Measurements from ENCODE around the gene CASK.
A peak's percentile ranks its signal among the peaks of the same experiment; 100 is the strongest.

CASK gene

DNA sequence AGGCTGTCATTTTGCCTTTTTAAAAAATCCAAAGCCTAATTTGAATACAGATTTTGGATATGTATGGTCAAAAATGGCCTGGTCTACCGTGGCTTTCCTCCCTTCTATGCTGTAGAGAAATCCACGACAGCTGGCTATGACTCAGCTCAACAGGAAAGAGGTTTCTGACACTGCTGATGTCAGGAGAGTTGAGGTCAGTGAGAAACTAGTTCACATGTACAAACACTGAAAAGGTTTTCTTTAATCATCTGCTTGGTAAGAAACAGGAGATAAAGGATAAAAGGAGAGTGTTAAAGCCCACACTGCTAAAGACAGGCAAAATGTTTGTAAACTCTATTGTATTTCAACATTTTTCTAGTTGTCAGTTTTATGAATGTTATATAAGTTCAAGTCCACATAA is 362.3 kb downstream of the CASK start:
- no peak for DNase-seq (ENCODE audit: low spot score)

GRCh38 chrX:41559235-41560052 is 363.9 kb downstream of the CASK start:
- no peak for DNase-seq (ENCODE audit: low spot score)

DNA sequence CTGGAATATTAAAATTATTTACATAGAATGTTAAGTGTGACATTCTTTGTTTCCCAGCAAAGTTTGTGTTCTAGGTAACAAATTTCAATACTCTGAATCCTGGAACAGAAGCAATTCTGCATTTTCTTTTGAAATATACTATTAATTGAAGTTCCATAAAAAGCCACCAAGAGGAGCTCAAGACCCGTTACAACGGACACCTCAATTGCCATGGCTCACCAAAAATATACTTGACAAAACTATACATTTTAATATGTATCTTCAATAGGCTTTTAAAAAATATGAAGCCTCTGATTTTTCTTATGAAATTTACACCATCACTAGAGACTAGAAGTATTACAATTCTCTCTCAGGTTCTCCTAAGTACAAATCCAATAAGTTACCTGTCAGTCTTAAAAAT is 364.8 kb downstream of the CASK start:
- DNase-seq (ENCODE audit: low spot score) = peak; percentile 40

DNA sequence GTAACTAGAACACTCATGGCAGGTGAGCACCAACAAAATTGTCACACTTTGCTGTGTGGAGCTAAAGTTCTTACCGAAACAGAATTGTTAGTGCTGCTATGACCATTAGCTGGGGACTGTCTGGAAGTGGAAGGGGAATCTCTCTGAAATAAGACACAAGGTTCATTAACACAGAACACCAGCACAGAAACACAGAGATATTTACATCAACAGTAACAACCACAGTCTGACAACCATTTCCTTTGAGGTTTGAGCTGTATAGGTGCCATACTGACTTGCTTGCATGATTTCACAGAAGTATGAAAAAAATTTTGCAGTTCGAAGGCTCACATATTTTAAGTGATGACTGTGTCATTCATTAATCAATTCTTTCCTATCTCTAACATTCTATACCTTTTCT is 366.4 kb downstream of the CASK start:
- DNase-seq (ENCODE audit: low spot score) = no peak

- no peak for DNase-seq (ENCODE audit: low spot score)
These were observed 369.7 kb downstream of the CASK start for GRCh38 chrX:41553688-41554087.

- no peak for DNase-seq (ENCODE audit: low spot score)
These were observed 374.9 kb downstream of the CASK start for GRCh38 chrX:41548411-41548810.

DNA sequence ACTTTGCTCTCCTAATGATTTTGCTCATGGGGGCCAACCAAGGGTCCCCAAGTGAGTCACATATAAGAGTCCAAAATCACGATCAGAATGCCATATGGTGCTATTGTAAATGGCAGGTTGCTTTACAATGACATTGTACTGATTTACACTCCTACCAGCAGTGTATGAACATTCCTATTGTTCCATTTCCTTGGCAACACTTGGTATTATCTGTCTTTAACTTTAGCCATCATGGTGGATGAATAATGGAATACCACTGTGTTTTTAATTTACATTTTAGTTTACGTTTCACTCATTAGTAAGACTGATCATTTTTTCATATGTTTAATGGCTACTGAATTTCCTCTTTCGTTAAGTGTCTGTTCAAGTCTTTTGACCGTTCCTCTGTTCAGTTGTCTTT is 379.7 kb downstream of the CASK start:
- DNase-seq (ENCODE audit: low spot score) = no peak

DNA sequence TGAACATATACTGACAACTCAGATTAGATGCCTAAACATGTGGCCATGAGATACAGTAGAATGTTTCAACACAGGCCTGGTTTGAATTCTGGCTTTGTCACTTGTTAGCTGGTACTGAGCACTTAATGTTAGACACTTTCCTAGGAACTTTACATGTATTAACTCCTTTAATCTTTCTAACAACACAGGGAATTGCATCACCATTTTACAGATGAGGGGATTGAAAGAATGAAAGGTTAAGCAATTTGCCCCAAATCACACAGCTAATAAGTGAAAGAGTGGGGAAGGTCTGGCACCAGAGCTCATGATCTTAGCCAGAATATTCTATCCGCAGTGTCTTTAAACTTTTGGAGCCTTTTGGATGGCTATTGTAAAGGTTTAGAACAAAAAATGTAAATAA is 380.3 kb downstream of the CASK start:
- no peak for DNase-seq (ENCODE audit: low spot score)

GRCh38 chrX:41542536-41542935 is 380.8 kb downstream of the CASK start:
- no peak for DNase-seq (ENCODE audit: low spot score)

GRCh38 chrX:41542135-41542534 is 381.2 kb downstream of the CASK start:
- no peak for DNase-seq (ENCODE audit: low spot score)

- no peak for DNase-seq (ENCODE audit: low spot score)
These were observed 382.0 kb downstream of the CASK start for GRCh38 chrX:41541386-41541785.

DNA sequence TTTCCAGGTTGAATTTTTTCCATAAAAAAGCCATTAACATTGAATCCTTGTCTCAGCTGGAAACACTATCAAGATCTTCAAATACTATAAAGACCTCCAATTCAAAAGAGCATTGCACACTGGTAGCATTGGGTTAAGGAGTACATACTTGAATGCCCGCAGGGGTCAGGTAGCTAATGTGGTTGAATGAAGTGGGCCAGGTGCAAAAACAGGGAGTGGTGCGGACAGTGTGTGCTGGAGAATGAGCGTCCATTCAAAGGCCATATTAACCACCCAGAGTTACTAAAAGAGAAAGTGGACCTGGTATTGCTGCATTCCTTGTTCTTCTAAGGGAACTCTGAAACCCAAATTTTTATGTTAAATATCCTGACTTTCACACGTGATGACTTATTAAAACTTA is 384.6 kb downstream of the CASK start:
- no peak for DNase-seq (ENCODE audit: low spot score)

- no peak for DNase-seq (ENCODE audit: low spot score)
These were observed 393.3 kb downstream of the CASK start for GRCh38 chrX:41530085-41530484.

DNA sequence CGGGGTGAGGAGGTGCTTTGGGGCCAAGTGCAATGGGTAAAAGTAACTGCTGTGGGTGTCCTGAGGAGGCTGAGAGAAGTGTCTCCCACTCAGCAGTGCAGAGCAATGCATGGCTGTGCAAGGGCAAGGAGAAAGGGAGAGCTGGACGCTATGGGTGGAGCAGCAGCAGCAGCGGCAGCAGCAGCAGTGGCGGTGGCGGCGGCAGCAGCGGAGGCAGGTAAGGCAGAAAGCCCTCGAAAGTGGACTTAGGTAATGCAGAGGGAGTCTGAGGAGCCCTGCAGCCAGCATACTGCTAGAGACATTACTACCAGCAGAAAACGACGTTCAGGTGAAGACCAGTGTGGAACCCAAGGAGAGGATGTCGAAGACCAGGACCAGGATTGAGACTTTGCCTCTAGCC is 394.1 kb downstream of the CASK start:
- DNase-seq (ENCODE audit: low spot score) = no peak

DNA sequence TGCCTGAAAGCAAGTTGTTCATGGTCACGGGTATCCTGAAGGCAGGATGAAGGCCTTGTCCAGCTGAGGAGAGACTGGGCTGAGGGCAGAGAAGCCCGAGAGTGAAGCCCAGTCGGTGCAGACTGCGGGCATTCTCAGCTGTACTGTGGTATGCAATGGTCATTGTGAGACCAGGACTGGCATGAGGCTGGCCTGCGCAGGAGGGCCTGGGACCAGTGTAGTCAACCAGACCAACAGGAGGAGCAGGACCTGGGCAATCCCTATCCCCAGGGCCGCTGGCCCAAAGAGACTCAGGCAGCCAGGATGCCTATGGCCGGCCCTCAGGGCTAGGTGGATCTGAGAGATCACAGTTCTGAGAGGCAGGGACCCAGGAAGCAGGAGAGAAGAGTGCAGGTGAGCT is 394.6 kb downstream of the CASK start:
- no peak for DNase-seq (ENCODE audit: low spot score)

DNA sequence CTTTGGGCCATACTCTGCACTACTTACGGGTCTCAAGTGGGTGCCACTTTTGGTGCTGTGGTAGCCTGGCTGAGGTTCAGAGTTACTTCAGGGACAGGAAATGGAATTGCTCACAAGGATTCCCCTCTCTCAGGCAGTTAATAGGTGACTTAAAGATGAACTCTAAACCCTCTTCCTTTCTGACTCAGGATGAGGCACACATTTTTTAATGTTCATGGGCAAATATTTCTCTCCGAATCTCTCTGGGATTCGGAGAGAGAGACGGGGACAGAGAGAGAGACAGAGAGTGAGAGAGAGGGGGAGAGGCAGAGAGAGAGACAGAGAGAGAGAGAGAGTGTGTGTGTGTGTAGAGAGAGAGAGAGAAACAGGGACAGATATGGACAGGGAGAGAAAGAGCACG is 396.4 kb downstream of the CASK start:
- no peak for DNase-seq (ENCODE audit: low spot score)

GRCh38 chrX:41526271-41526670 is 397.1 kb downstream of the CASK start:
- DNase-seq (ENCODE audit: low spot score) = no peak

DNA sequence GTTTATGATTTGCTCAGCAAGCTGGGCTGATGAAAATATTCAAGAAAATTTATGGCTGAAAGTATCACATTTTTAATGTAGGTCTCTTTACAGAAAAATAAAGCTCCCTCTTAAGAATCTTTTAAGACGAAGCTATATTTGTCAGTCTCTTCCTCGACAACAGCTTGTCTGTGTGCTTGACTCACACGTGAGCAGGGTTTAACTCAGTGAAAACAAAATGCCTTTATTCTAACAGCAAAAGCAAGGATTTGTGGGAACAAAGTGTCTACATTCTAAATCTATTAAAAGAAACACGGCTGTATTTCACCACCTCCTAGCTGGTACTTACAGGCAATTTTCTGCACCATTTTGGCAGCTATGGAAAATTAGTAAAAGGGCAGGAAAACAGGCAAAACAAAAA is 400.7 kb downstream of the CASK start:
- DNase-seq (ENCODE audit: low spot score) = no peak

- DNase-seq (ENCODE audit: low spot score) = no peak
These were observed 401.3 kb downstream of the CASK start for GRCh38 chrX:41522081-41522480.

GRCh38 chrX:41519468-41519867 is 403.9 kb downstream of the CASK start:
- DNase-seq (ENCODE audit: low spot score) = no peak

DNA sequence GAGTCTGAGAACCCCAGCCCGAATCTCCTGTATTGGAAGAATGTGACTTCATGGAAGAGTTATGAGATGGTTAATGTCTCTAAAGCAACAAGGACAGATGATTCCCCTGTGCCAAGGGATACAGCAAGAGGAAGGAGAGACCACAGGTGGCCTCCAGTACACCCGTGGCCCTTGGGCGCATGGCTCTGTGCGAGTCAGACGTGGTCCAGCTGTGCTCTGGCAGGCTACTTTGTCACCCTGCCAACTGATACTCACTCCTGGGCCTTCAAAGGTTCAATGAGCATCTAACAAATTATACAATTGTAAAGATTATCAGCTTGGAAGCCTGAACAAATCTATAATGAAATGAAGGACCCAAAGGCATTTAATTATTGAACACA is 404.5 kb downstream of the CASK start:
- DNase-seq (ENCODE audit: low spot score) = no peak

- DNase-seq (ENCODE audit: low spot score) = no peak
These were observed 405.1 kb downstream of the CASK start for GRCh38 chrX:41518127-41518840.

- no peak for DNase-seq (ENCODE audit: low spot score)
These were observed 406.2 kb downstream of the CASK start for GRCh38 chrX:41516999-41517765.
